Liver (tissue), 3 donors: ENCODE data around the gene FURIN.

Experiments used
- JUND ChIP-seq, 2 donors: IDR thresholded peaks; 2 replicates each; pipeline ENCODE4 v1.6.1; 2016; ENCODE audit warnings: antibody characterized with exemption in 2 of 2
- RAD21 ChIP-seq, 2 donors: IDR thresholded peaks; 2 replicates each; pipeline ENCODE4 v1.6.1; 2016; ENCODE audit warnings: antibody characterized with exemption in 2 of 2, mild to moderate bottlenecking in 2 of 2
- SP1 ChIP-seq: IDR thresholded peaks from 2 replicates; pipeline ENCODE4 v1.6.1; 2018; ENCODE audit warnings: antibody characterized with exemption, mild to moderate bottlenecking
- TAF1 ChIP-seq: conservative IDR thresholded peaks from 2 replicates; pipeline ENCODE4 v1.6.1; 2016; ENCODE audit warnings: antibody characterized with exemption, mild to moderate bottlenecking
- TF ChIP-seq, protein P1 (sequence below): fragments of 150-350 bp; IDR thresholded peaks from 2 replicates; pipeline ENCODE4 v1.5.1; 2017; ENCODE audit warnings: improper control_type of control experiment, low read depth, low read length; ENCODE audit not compliant: missing input control
- TF ChIP-seq, protein P2 (sequence below): IDR thresholded peaks from 2 replicates; pipeline ENCODE4 v1.6.1; 2016; ENCODE audit warnings: antibody characterized with exemption, mild to moderate bottlenecking
- TF ChIP-seq, protein P3 (sequence below): IDR thresholded peaks from 2 replicates; pipeline ENCODE4 v1.6.1; 2016; ENCODE audit warnings: antibody characterized with exemption
- donor health status: healthy.
- donor health status: healthy.

DNA sequence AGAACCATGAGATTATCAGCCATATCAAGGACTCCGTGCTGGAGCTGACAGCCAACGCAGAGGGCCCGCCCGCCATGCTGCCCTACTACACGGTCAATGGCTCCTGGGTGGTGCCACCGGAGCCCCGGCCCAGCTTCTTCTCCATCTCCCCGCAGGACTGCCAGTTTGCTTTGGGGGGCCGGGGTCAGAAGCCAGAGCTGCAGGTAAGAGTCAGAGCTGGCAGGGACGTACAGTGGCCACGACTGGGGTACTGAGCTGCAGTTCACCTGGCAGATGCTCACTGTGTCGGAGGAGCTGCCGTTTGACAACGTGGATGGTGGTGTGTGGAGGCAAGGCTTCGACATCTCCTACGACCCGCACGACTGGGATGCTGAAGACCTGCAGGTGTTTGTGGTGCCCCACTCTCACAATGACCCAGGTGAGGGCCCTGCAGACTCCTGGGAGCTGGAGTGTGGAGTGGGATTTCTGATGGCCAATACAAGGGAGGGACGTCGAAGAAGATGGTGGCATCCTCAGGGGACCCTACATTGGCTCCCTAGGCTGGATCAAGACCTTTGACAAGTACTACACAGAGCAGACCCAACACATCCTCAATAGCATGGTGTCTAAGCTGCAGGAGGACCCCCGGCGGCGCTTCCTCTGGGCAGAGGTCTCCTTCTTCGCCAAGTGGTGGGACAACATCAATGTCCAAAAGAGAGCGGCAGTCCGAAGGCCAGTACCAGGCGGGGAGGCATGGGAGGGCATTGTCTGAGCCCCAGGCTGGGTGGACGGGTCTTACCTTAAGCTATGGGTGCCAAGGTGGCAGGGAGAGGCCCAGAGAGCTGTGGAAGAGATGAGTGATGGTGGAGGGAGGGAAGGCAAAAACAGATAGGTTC is 37.2 kb downstream of the FURIN start:
- no peak for TF ChIP-seq JUND (IDR thresholded peaks at IDR 0.05)
- TF ChIP-seq, protein P1, sequence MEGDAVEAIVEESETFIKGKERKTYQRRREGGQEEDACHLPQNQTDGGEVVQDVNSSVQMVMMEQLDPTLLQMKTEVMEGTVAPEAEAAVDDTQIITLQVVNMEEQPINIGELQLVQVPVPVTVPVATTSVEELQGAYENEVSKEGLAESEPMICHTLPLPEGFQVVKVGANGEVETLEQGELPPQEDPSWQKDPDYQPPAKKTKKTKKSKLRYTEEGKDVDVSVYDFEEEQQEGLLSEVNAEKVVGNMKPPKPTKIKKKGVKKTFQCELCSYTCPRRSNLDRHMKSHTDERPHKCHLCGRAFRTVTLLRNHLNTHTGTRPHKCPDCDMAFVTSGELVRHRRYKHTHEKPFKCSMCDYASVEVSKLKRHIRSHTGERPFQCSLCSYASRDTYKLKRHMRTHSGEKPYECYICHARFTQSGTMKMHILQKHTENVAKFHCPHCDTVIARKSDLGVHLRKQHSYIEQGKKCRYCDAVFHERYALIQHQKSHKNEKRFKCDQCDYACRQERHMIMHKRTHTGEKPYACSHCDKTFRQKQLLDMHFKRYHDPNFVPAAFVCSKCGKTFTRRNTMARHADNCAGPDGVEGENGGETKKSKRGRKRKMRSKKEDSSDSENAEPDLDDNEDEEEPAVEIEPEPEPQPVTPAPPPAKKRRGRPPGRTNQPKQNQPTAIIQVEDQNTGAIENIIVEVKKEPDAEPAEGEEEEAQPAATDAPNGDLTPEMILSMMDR = no peak
- TF ChIP-seq, protein P2, sequence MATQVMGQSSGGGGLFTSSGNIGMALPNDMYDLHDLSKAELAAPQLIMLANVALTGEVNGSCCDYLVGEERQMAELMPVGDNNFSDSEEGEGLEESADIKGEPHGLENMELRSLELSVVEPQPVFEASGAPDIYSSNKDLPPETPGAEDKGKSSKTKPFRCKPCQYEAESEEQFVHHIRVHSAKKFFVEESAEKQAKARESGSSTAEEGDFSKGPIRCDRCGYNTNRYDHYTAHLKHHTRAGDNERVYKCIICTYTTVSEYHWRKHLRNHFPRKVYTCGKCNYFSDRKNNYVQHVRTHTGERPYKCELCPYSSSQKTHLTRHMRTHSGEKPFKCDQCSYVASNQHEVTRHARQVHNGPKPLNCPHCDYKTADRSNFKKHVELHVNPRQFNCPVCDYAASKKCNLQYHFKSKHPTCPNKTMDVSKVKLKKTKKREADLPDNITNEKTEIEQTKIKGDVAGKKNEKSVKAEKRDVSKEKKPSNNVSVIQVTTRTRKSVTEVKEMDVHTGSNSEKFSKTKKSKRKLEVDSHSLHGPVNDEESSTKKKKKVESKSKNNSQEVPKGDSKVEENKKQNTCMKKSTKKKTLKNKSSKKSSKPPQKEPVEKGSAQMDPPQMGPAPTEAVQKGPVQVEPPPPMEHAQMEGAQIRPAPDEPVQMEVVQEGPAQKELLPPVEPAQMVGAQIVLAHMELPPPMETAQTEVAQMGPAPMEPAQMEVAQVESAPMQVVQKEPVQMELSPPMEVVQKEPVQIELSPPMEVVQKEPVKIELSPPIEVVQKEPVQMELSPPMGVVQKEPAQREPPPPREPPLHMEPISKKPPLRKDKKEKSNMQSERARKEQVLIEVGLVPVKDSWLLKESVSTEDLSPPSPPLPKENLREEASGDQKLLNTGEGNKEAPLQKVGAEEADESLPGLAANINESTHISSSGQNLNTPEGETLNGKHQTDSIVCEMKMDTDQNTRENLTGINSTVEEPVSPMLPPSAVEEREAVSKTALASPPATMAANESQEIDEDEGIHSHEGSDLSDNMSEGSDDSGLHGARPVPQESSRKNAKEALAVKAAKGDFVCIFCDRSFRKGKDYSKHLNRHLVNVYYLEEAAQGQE = no peak
- TF ChIP-seq RAD21 (IDR thresholded peaks at IDR 0.05) = no peak
- no peak for TF ChIP-seq SP1
- no peak for TF ChIP-seq TAF1
- TF ChIP-seq, protein P3, sequence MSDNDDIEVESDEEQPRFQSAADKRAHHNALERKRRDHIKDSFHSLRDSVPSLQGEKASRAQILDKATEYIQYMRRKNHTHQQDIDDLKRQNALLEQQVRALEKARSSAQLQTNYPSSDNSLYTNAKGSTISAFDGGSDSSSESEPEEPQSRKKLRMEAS = no peak
